ENCODE measurements around the gene SCN4B. TPM values are rescaled to one million over a fixed set of nuclear protein-coding genes. Genes with fewer than 3 reads are reported as not detected.

SCN4B gene
- total RNA-seq, 2 donors from 2014 or later, result 3.5 to 9.8 TPM

GRCh38 chr11:118142081-118142480, 10.5 kb downstream of the SCN4B start:
- intact Hi-C loops (cut with DNase I), result loop anchor here (10.0 kb wide), 1 partner anchor 213 kb away; the partner anchor contains the start of gene UBE4A (in 2 of the 2)
- peak; percentile 4 for DNase-seq (ENCODE audit: low spot score)

- DNase-seq (ENCODE audit: low spot score), result no peak
- intact Hi-C loops (cut with DNase I), result no loop called here
Measured at GRCh38 chr11:118139578-118139977, 13.0 kb downstream of the SCN4B start.

GRCh38 chr11:118138839-118139420, 13.7 kb downstream of the SCN4B start:
- intact Hi-C loops (cut with DNase I), result no loop called here
- DNase-seq (ENCODE audit: low spot score), result peak; percentile 71

- DNase-seq (ENCODE audit: low spot score), result peak; percentile 74
- intact Hi-C loops (cut with DNase I), result no loop called here
Measured at GRCh38 chr11:118136801-118137200, 15.8 kb downstream of the SCN4B start.

GRCh38 chr11:118136341-118136740, 16.3 kb downstream of the SCN4B start:
- intact Hi-C loops (cut with DNase I), result no loop called here
- DNase-seq (ENCODE audit: low spot score), result peak; percentile 64

- DNase-seq (ENCODE audit: low spot score), result no peak
- intact Hi-C loops (cut with DNase I), result no loop called here
Measured at GRCh38 chr11:118135796-118136165, 16.8 kb downstream of the SCN4B start.

GRCh38 chr11:118135051-118135795, 17.4 kb downstream of the SCN4B start:
- DNase-seq (ENCODE audit: low spot score), result peak; percentile 57
- intact Hi-C loops (cut with DNase I), result no loop called here

- DNase-seq (ENCODE audit: low spot score), result peak; percentile 53
- intact Hi-C loops (cut with DNase I), result no loop called here
Measured at GRCh38 chr11:118133816-118134215, 18.8 kb downstream of the SCN4B start.

GRCh38 chr11:118132385-118133151, 20.1 kb downstream of the SCN4B start:
- intact Hi-C loops (cut with DNase I), result no loop called here
- peak; percentile 62 for DNase-seq (ENCODE audit: low spot score)

GRCh38 chr11:118129471-118130172, 23.0 kb downstream of the SCN4B start:
- intact Hi-C loops (cut with DNase I), result no loop called here
- DNase-seq (ENCODE audit: low spot score), result no peak

- intact Hi-C loops (cut with DNase I), result no loop called here
- DNase-seq (ENCODE audit: low spot score), result no peak
Measured at GRCh38 chr11:118128721-118129470, 23.7 kb downstream of the SCN4B start.

GRCh38 chr11:118128310-118128709, 24.3 kb downstream of the SCN4B start:
- no peak for DNase-seq (ENCODE audit: low spot score)
- intact Hi-C loops (cut with DNase I), result no loop called here

- DNase-seq (ENCODE audit: low spot score), result no peak
- intact Hi-C loops (cut with DNase I), result no loop called here
Measured at GRCh38 chr11:118126082-118126838, 26.4 kb downstream of the SCN4B start.

- DNase-seq (ENCODE audit: low spot score), result no peak
- intact Hi-C loops (cut with DNase I), result no loop called here
Measured at GRCh38 chr11:118124929-118125535, 27.6 kb downstream of the SCN4B start.

GRCh38 chr11:118120793-118121192, 31.8 kb downstream of the SCN4B start:
- no peak for DNase-seq (ENCODE audit: low spot score)
- intact Hi-C loops (cut with DNase I), result no loop called here

GRCh38 chr11:118117790-118118601, 34.6 kb downstream of the SCN4B start:
- intact Hi-C loops (cut with DNase I), result no loop called here

GRCh38 chr11:118115048-118115447, 37.6 kb downstream of the SCN4B start:
- intact Hi-C loops (cut with DNase I), result no loop called here
- no peak for DNase-seq (ENCODE audit: low spot score)

More at GRCh38 chr11:118117790-118118601, 34.6 kb downstream of the SCN4B start:
- no peak for DNase-seq (ENCODE audit: low spot score)

Data from posterior vena cava (tissue), 2 donors.